Lower leg skin (tissue), 4 donors: ENCODE measurements around the gene SMG1. TPM values are rescaled to one million over a fixed set of nuclear protein-coding genes. Genes with fewer than 3 reads are reported as not detected.
"Not testable (repeated sequence)": the region's sequence is repeated elsewhere in the genome, so short reads cannot be mapped to it uniquely, and the experiment has no call there.

Source experiments
- DNase-seq, 2 donors: peaks; one replicate each; pipeline ENCODE4 v3.0.0-alpha.2; 2019; ENCODE audit warnings: low spot score in 2 of 2
- H3K4me3 ChIP-seq: fragments of 200-600 bp; sonication (generic); 2 replicates; pipeline ENCODE4 v1.5.1; 2017; ENCODE audit warnings: mild to moderate bottlenecking, low read depth; ENCODE audit not compliant: poor library complexity, severe bottlenecking
- CTCF ChIP-seq, 3 donors: fragments of 450-650 bp; IDR thresholded peaks; one replicate each; pipeline ENCODE4 v1.5.1; 2016; ENCODE audit warnings: antibody characterized with exemption in 3 of 3, mild to moderate bottlenecking in 3 of 3, moderate library complexity in 2 of 3
- POLR2A ChIP-seq, 2 donors: fragments of 450-650 bp; IDR thresholded peaks; one replicate each; pipeline ENCODE4 v1.6.1; 2016 to 2017; ENCODE audit warnings: antibody characterized with exemption in 2 of 2, mild to moderate bottlenecking in 1 of 2, moderate library complexity in 1 of 2
- WGBS, 2 donors: methylation state at CpG; one replicate each; pipeline ENCODE4 v1.1.5; 2018; 5-methylcytosine and 5-hydroxymethylcytosine counted together
- intact Hi-C: fragments of 100-400 bp; cut with DNase I; formaldehyde crosslinking; loops from one replicate; pipeline ENCODE4 v1.15.0; 2023; ENCODE audit warnings: low total_unique reads
- total RNA-seq, 4 donors: library from RNA; depleted of rRNA; stranded (reverse); fragments of >200 nt; gene quantifications; one replicate each; pipeline ENCODE4 v1.1.0, GENCODE V29; 2016

Gene SMG1
- total RNA-seq, 4 donors from 2014 or later, result 86.4 to 187 (median 105) TPM

DNA sequence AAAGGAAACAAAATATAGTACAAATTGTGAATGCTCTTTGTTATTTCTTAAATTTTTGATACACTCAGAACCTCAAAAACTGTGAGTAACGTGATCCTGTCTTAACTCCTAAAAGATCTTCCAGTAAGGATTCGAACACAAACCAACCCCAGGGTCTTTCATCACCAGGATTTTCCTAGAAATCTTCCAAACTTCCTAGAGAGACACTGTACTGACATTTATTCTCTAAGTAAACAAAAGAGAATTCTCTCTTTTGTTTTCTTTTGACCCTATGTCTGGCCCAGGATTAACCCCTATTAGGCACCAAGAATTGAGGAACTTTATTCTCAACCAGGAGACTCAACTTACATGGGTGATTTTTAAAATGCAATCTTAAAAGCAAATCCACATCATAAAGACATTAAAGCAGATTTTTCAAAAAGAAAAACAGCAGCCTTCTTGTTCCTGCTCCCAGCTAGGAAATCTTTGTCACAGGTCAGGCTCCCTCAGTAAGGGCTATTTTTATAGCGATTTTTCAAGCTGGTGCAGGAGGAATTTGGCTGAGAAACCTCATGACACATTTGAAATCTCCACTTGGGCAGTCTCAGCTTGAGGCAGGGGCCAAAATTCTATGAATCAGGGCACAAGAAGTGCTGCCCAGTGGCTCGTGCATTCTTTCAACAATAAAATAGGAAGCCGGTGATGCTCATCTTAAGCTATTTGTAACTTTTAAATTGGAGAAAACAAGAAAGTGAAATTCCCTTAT lies 6.2 kb upstream of the SMG1 start:
- 41 to 44% methylated on average over 5 of the region's 5 CpGs for WGBS, 2 donors
- intact Hi-C loops, result no loop called here
- TF ChIP-seq CTCF (IDR thresholded peaks at IDR 0.05), result no peak
- no peak for TF ChIP-seq POLR2A (IDR thresholded peaks at IDR 0.05)
- DNase-seq, result peak in 1 of 2 donors; percentile 28
- H3K4me3 ChIP-seq, result no peak overlapping the region

GRCh38 chr16:18931756-18932155 lies 5.5 kb upstream of the SMG1 start:
- intact Hi-C loops, result no loop called here
- WGBS, 2 donors, result 67 to 75% methylated on average over 5 of the region's 5 CpGs
- H3K4me3 ChIP-seq, result no peak overlapping the region
- no peak for TF ChIP-seq CTCF (IDR thresholded peaks at IDR 0.05)
- no peak for TF ChIP-seq POLR2A (IDR thresholded peaks at IDR 0.05)
- peak in 1 of 2 donors; percentile 53 for DNase-seq

GRCh38 chr16:18930095-18930494 lies 3.9 kb upstream of the SMG1 start:
- H3K4me3 ChIP-seq, intact Hi-C loops: not testable (repeated sequence)
- peak in 1 of 2 donors; percentile 58 for DNase-seq
- 76 to 77% methylated on average over 4 of the region's 4 CpGs for WGBS, 2 donors

DNA sequence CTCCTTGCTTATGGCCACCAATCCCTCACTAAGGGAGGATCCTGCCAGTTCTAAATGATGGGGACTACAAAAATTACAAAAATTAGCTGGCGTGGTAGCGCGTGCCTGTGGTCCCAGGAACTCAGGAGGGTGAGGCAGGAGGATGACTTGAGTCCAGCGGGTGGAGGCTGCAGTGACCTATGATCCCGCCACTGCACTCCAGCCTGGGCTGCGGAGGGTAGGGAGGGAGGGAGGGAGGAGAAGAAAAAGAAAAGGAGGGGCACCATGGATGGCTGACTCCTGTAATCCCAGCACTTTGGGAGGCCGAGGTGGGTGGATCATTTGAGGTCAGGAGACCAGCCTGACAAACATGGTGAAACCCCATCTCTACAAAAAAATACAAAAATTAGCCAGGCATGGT lies 1.9 kb upstream of the SMG1 start:
- DNase-seq, result peak in 1 of 2 donors; percentile 78
- H3K4me3 ChIP-seq, intact Hi-C loops: not testable (repeated sequence)
- 86 to 88% methylated on average over 7 of the region's 7 CpGs for WGBS, 2 donors

GRCh38 chr16:18925215-18925985 lies 808 bp downstream of the SMG1 start:
- peak overlapping the region; percentile 72 for H3K4me3 ChIP-seq
- peak in 1 of 2 donors; percentile 87 for DNase-seq
- intact Hi-C loops, result not testable (repeated sequence)
- 0 to 1% methylated on average over 18 to 20 of the region's 42 CpGs for WGBS, 2 donors

DNA sequence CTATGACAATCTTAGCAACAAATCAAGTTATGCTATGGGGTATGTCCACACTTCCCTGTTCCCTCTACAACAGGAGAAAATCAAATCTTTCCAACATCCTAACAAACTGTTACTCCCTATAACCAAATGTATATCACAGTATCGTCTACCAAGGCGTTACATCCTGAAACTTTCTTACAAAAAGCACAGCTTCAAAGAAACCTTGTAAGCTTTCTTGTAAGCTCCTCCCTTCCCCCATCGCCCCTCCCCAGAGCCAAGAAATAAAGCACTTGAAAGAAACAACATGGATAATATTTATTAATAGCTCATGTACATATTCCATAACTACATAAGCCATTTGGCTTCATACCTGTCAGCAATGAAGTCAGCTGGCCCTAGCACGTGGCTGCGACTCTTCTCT lies 2.3 kb downstream of the SMG1 start:
- intact Hi-C loops, H3K4me3 ChIP-seq: not testable (repeated sequence)
- 17 to 21% methylated on average over 5 of the region's 5 CpGs for WGBS, 2 donors
- peak in 1 of 2 donors; percentile 43 for DNase-seq

- 83 to 87% methylated on average over 8 of the region's 8 CpGs for WGBS, 2 donors
- DNase-seq, result peak in 1 of 2 donors; percentile 49
- H3K4me3 ChIP-seq, intact Hi-C loops: not testable (repeated sequence)
Measured at GRCh38 chr16:18923124-18923523, 3.1 kb downstream of the SMG1 start.

GRCh38 chr16:18909585-18909984 lies 16.6 kb downstream of the SMG1 start:
- DNase-seq, intact Hi-C loops, H3K4me3 ChIP-seq: not testable (repeated sequence)
- 31 to 49% methylated on average over 2 of the region's 2 CpGs for WGBS, 2 donors

- intact Hi-C loops, H3K4me3 ChIP-seq, DNase-seq: not testable (repeated sequence)
- WGBS, 2 donors, result 89% methylated on average over 12 of the region's 12 CpGs
Measured at GRCh38 chr16:18908716-18909115, 17.5 kb downstream of the SMG1 start.

DNA sequence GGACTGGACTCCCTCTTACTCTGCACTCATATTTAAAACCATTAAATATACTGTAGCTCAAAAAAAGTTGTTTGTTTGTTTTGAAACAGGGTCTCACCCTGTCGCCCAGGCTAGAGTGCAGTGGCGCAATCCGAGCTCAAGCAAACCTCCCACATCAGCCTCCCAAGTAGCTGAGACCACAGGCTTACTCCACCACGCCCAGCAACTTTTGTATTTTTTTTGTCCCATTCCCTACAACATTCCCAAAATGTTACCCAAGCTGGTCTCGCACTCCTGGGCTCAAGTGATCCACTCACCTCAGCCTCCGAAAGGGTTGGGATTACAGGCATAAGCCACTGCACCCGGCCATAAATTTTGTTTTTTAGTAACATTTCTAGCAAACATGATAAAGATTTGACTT lies 23.4 kb downstream of the SMG1 start:
- WGBS, 2 donors, result 92 to 94% methylated on average over 7 of the region's 7 CpGs
- DNase-seq, intact Hi-C loops, H3K4me3 ChIP-seq: not testable (repeated sequence)

DNA sequence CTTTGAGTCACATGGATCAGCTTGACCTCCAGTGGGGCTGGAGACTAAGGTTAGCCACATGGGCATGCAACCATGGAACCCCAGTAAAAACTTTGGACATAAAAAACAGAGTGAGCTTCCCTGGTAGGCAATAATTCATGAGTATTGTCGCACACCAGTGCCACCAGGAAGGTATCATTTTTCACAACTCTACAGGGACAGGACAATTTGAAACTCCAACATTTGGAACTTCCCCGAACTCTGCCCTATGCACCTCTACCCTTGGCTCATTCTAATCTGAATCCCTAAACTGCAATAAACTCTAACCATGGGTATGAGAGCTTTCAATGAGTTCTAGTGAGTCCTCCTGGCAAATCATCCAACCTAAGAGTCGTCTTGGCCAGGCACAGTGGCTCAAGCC lies 24.2 kb downstream of the SMG1 start:
- H3K4me3 ChIP-seq, DNase-seq, intact Hi-C loops: not testable (repeated sequence)
- 86 to 94% methylated on average over 3 of the region's 3 CpGs for WGBS, 2 donors

DNA sequence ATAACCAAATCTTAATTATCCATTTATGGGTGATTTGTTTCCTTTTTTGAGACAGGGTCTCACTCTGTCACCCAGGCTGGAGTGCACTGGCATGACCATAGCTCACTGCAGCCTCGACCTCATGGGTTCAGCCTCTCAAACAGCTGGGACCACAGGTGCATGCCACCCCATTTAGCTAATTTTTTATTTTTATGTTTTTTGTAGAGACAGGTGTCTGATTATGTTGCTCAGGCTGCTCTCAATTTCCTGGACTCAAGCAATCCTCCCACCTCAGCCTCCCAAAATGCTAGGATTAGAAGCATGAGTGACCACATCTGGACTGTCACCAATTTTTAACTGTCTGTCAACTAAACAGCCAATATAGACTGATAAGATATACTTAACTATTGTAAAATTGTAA lies 25.0 kb downstream of the SMG1 start:
- DNase-seq, H3K4me3 ChIP-seq, intact Hi-C loops: not testable (repeated sequence)
- WGBS, 2 donors, result 80 to 85% methylated on average over 1 of the region's 1 CpG

- 79 to 86% methylated on average over 2 of the region's 2 CpGs for whole genome bisulfite sequencing, 2 donors
- H3K4me3 ChIP-seq, intact Hi-C loops, DNase-seq: not testable (repeated sequence)
Measured at GRCh38 chr16:18884456-18884855, 41.8 kb downstream of the SMG1 start.
